Measurements from ENCODE around the gene RAB17. TPM values are rescaled to one million over a fixed set of nuclear protein-coding genes. Genes with fewer than 3 reads are reported as not detected.

RAB17 gene
- total RNA-seq, 6 donors from 2014 or later, result 44.5 to 262 (median 90.6) TPM

- H3K27me3 ChIP-seq, result no peaks in the 10 kb centered on the region
- no peaks in the 10 kb centered on the region for H3K9me3 ChIP-seq
- H3K36me3 ChIP-seq, result no peaks in the 10 kb centered on the region
- WGBS, 2 donors, result 82 to 85% methylated on average over 9 to 13 of the region's 14 CpGs
- no peaks in the 10 kb centered on the region for H3K4me1 ChIP-seq
- H3K4me3 ChIP-seq, result no peak overlapping the region
- H3K27ac ChIP-seq, result no peak overlapping the region
- TF ChIP-seq, protein P1, sequence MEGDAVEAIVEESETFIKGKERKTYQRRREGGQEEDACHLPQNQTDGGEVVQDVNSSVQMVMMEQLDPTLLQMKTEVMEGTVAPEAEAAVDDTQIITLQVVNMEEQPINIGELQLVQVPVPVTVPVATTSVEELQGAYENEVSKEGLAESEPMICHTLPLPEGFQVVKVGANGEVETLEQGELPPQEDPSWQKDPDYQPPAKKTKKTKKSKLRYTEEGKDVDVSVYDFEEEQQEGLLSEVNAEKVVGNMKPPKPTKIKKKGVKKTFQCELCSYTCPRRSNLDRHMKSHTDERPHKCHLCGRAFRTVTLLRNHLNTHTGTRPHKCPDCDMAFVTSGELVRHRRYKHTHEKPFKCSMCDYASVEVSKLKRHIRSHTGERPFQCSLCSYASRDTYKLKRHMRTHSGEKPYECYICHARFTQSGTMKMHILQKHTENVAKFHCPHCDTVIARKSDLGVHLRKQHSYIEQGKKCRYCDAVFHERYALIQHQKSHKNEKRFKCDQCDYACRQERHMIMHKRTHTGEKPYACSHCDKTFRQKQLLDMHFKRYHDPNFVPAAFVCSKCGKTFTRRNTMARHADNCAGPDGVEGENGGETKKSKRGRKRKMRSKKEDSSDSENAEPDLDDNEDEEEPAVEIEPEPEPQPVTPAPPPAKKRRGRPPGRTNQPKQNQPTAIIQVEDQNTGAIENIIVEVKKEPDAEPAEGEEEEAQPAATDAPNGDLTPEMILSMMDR (IDR thresholded peaks at IDR 0.05), result no peak
- TF ChIP-seq EP300 (IDR thresholded peaks at IDR 0.05), result no peak
- no peak for TF ChIP-seq POLR2AphosphoS5 (IDR thresholded peaks at IDR 0.05)
- TF ChIP-seq POLR2A (IDR thresholded peaks at IDR 0.05), result no peak
- ATAC-seq (ENCODE audit: low FRiP score in 2 of 2), result no peak
- no peak for DNase-seq
These were observed 25.9 kb downstream of the RAB17 start for GRCh38 chr2:237564526-237565131.

DNA sequence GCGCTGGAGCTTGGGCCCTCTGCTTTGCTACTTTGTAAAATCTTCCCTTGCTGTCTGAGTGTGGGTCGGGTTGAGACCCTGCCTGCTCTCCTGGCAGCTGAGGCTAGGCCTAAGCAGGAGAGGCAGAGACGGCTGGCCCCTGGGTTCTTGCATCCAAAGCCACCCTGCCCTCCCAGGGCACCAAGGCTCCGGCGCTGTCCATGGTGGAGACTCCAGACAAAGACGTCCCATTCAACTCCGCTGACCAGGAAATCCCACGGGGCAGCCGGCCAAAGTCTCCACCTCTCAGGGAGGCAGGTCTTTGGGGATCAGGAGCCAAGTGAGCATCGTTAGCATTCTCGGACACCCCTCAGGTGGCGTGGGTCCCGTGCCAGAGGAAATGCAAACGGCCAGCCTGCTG is 26.7 kb downstream of the RAB17 start:
- ATAC-seq (ENCODE audit: low FRiP score in 2 of 2), result no peak
- peaks cover 0 to 7% (median 2%) of the 10 kb centered on the region in 4 donors for H3K4me1 ChIP-seq
- no peaks in the 10 kb centered on the region for H3K27me3 ChIP-seq
- no peaks in the 10 kb centered on the region for H3K9me3 ChIP-seq
- no peak overlapping the region for H3K4me3 ChIP-seq
- TF ChIP-seq POLR2AphosphoS5 (IDR thresholded peaks at IDR 0.05), result no peak
- TF ChIP-seq EP300 (IDR thresholded peaks at IDR 0.05), result no peak
- TF ChIP-seq, protein P1 (IDR thresholded peaks at IDR 0.05), result no peak
- TF ChIP-seq POLR2A (IDR thresholded peaks at IDR 0.05), result no peak
- no peak for DNase-seq
- 29 to 32% methylated on average over 6 to 14 of the region's 14 CpGs for WGBS, 2 donors
- H3K36me3 ChIP-seq, result no peaks in the 10 kb centered on the region
- no peak overlapping the region for H3K27ac ChIP-seq

DNA sequence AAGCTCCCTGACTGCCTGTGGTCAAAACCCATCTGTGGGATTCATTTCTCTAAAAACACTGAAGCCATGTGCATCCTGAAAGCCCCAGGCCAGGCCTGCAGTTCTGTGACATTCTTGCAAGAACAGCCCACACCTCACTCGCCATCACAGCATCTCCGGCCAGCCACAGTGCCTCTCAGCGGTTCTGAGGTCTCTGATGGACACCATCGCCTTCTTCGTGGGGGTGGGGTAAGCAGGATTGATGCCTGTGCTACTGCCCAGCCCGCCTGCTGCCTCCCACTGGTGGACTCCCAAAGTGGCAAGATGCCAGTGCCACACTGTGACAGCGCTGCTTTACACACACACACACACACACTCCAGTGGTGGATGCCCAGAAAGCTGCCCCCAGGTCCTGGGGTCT is 29.3 kb downstream of the RAB17 start:
- Histone ChIP-seq H3K27me3 (no peaks in the 10 kb centered on the region), H3K27ac (no peak overlapping the region), H3K9me3 (peaks cover 0 to 1% (median 0%) of the 10 kb centered on the region in 4 donors), H3K4me1 (peaks cover 0 to 10% (median 4%) of the 10 kb centered on the region in 4 donors), H3K4me3 (no peak overlapping the region), H3K36me3 (no peaks in the 10 kb centered on the region)
- 81 to 85% methylated on average over 7 of the region's 7 CpGs for whole genome bisulfite sequencing, 2 donors
- TF ChIP-seq POLR2A (IDR thresholded peaks at IDR 0.05), result no peak
- TF ChIP-seq, protein P1 (IDR thresholded peaks at IDR 0.05), result no peak
- no peak for TF ChIP-seq POLR2AphosphoS5 (IDR thresholded peaks at IDR 0.05)
- no peak for TF ChIP-seq EP300 (IDR thresholded peaks at IDR 0.05)
- ATAC-seq (ENCODE audit: low FRiP score in 2 of 2) (no peak), DNase-seq (no peak)

DNA sequence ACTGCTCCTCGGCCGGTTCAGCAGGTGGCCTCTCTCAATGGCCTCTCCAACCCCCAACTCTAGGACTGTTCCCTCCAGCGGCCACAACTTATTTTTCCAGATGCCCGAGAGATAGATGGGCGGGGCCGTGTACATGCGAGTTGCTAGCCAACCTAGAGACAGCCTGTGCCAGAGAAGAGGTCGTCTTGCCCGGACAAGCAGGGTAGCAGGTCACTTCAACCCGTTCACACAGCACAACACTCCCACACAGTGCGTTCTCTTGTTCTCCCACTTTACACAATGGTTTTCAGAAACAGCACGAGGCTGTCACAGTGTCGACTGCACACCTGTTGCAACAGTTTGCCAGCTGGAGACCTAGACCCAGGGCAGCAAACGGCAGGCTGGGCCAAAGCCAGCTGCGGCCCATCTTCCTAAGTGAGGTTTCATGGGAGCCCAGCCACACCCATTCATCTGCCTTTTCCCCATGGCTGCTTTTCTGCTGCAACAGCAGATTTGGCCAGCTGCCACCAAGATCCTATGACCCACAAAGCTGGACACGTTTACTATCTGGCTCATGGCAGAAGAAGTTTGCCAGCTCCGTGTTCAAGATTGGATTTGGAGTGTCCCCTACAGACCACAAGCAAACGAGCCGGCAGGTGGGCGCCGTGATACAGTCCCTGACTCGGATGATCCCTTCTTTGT is 31.4 kb downstream of the RAB17 start:
- ATAC-seq (ENCODE audit: low FRiP score in 2 of 2), result peak; percentile 4 to 61
- H3K4me3 ChIP-seq, result no peak overlapping the region

More for the DNA sequence above, 31.4 kb downstream of the RAB17 start:
- Histone ChIP-seq H3K4me1 (peaks cover 0 to 10% (median 4%) of the 10 kb centered on the region in 4 donors), H3K27ac (no peak overlapping the region), H3K36me3 (peaks cover 0 to 18% (median 0%) of the 10 kb centered on the region in 4 donors), H3K9me3 (peaks cover 7 to 17% (median 10%) of the 10 kb centered on the region in 4 donors), H3K27me3 (no peaks in the 10 kb centered on the region)
- peak in 1 of 2 donors; percentile 66 for DNase-seq
- WGBS, 2 donors, result 51 to 60% methylated on average over 22 of the region's 22 CpGs
- no peak for TF ChIP-seq POLR2AphosphoS5 (IDR thresholded peaks at IDR 0.05)
- no peak for TF ChIP-seq POLR2A (IDR thresholded peaks at IDR 0.05)
- TF ChIP-seq EP300 (IDR thresholded peaks at IDR 0.05), result no peak
- TF ChIP-seq, protein P1 (IDR thresholded peaks at IDR 0.05), result no peak
